GM18520 (cell line): ENCODE measurements around the gene DUS1L.

Experiments
- ATAC-seq: cut with Tn5 transposase; IDR thresholded peaks from one replicate; pipeline ENCODE4 v1.9.1; 2021; ENCODE audit not compliant: unreplicated experiment

The DUS1L gene

DNA sequence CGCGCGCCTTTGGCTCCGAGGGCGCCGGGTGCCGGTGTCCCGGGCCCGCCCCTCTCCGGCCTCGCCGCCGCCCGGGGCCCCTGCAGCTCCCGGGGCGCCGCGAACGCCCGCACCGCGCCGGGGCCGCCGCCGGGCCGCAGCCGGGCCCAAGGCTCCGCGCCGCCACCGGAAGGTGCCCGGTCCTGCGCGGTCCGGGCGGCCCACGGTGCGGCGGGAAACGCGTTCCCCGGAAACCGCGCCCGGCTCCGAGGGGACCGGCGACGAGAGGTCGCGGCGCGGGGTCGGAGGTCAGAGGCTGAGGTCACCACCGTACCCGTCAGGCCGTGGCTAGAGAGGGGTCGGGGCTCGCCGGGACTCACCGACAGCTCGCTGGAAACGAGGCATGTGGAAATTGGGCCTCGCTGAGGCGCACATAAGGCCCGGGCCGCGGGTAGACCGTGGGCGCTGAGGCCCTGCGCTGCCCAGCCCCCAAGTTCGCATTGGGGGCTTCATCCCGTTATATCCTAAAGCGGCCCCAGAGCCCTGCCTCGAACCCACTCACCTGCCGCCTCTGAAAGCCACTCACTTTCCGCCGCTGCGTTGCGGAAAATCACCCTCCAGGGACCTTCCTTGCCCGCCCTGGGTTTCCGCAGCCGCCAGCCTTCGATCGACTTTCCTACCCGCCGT lies at the start of gene DUS1L:
TSS of gene DUS1L (minus strand) at position 167 of the 666 bp plus-strand sequence. CDS start 745 bp downstream, outside the sequence.
- ATAC-seq: no peak

DNA sequence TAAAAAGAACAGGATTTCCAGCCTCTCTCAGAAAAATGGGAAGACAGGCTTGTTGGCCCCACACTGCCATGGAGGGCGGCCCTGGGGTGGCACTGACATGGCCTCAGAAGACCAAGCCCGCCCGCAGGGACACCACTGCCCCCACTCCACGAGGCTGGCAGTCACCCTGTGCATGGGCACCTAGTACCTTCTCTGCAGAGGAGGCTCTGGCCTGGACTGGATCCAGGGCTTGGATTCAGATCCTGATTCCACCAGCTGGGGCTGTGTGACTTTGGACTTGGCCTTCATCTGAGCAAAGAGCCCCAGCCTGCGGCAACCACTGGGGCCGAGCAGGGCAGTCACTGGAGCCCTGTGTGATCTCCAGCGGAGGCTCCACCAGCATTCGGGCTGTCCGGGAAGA lies 49.3 kb upstream of the DUS1L start:
- no peak for ATAC-seq

DNA sequence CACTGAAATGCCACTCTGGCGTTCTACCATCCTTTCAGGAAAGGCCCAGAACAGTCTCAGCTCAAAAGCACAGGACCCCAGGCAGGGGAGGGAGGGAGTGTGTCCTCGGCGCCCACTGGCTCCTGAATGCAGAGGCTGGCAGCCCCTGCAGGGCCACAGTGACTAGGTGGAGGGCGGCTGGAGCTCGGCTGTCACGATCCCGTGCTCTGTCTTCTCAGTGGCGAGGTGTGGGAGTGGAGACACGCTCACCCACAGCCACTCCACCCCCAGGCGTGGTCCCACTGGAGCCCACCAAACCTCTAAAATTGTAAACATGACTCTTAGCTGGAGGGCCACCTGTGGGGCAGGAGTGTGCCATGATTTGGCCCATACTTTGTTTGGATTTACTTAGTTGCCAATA lies 48.8 kb upstream of the DUS1L start:
- ATAC-seq: no peak

DNA sequence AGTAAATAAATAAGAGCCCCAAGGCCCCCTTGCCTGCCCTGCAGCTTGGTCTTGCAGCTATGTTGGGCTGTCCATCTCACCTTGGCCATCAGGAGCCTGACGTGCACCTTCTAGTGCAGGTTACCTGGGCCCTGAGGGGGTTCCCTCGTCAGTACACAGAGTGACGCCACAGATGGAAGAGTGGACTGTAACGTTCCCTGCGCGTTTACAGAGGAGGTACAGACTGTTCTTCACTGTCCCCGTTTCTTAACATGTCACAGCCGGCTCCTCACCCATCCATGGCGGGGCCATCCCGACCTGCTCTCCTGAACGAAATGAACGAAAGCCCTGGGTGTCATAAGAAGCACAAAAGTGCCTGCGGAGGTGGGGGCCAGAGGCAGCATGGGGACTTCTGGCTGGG lies 48.3 kb upstream of the DUS1L start:
- ATAC-seq: no peak

- ATAC-seq: no peak
Observed at GRCh38 chr17:82113422-82113821, 47.8 kb upstream of the DUS1L start.

DNA sequence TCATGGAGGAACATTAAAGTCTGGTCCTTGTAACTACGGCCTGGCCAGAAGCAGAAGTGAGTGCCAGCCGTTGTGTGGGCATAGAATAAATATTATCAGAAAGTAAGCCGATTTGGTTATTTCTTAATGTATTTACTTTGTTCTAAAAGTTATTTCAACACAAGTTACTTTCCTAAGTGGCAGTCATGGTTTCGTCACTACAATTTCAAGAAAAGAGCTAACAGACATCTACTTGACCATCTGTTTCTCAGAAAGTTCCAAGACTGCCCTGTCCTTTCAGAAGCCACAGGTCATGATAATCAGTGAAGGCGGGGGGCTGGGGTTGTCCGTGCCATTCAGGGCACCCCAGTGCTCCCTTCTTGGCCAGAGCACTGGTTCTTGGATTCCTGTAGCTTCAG lies 47.3 kb upstream of the DUS1L start:
- ATAC-seq: no peak

GRCh38 chr17:82112181-82112913 lies 46.7 kb upstream of the DUS1L start:
- ATAC-seq: no peak

DNA sequence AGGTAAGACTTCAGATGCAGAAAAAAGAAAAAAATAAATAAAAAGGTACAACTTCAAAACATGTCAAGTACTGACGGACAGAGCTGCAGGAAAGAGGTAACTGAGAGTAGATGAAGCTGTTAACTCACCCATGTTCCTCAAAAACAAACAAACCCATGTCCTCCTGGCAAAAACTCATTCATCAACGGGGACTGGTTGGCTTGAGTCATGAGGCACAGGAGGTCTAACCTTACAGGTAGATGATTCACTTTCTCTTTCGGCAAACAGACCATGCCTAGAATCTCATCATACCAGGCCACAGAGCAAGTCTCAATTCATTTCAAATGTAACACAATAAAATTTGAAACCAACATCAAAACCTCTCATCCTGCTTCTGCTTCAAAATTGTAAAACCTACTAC lies 44.7 kb upstream of the DUS1L start:
- no peak for ATAC-seq

DNA sequence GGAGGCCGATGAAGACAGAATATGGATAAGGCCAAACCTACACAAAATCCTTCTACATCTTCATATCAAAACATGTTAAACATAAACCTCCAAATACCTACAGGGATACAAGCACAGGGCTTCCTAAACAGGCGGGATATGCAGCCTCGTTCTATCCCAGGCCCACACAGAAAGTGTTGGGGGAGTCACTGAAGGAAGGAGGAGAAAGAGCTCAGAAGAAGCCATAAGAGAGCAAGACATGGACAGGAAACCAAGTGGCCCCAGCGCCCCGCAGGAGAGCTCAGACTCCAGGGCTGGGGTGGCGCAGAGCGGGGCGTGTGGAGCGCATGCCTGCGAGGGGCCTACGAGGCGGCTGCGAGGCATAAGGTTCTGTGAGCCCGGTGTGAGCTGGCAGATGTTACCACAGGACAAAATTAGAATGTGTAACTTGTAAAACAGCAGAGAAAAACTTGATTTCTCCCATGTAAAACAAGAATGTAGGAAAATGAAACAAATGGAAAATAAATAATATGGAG lies 43.4 kb upstream of the DUS1L start:
- ATAC-seq: no peak

- no peak for ATAC-seq
Observed at GRCh38 chr17:82108496-82108945, 42.9 kb upstream of the DUS1L start.

DNA sequence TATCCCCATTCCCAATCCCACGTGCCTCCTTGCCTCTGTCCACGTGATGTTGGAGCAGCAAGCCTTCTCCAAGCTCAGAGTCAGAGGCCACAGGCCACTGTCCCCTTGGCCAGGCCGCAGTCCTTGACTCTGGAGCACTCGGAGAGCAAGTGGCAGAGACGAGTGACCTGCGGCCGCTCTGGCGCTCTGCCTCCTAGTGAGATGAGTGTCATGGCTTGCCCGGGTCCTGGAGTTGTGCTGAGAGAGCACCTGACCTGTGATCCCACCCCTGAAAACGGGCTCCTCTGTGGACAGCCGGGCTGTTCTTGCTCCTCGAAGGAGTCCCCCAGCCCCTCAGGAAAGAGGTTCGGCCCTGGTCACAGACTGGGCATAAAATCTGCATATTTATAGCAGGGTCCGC lies 42.4 kb upstream of the DUS1L start:
- no peak for ATAC-seq

GRCh38 chr17:82107341-82107860 lies 41.8 kb upstream of the DUS1L start:
- ATAC-seq: no peak

GRCh38 chr17:82106688-82107305 lies 41.2 kb upstream of the DUS1L start:
- peak; percentile 9 for ATAC-seq

- peak; percentile 45 for ATAC-seq
Observed at GRCh38 chr17:82105882-82106687, 40.5 kb upstream of the DUS1L start.

DNA sequence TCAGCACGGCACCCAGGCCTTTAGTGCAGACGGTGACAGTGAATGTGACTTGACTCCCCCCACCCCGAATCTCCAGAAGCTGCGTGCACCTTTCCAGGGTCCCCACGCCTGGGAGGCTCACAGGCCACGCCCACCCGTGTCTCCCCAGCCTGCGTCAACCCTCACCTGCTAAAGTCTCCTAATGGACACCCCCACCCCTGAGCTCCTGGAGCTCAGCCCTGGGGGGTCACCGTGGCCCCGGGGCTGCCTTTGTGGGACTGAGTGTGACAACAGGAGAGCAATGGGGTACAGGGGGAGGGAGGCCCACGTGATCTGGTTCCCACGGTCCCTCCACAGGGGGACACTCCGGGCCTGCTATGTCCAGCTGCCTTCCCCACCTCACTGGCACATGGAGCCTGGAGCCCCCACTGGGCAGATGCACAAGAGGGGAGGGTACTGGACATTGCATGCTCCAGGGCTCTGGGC lies 39.8 kb upstream of the DUS1L start:
- ATAC-seq: no peak

- ATAC-seq: no peak
Observed at GRCh38 chr17:82104797-82105416, 39.3 kb upstream of the DUS1L start.

GRCh38 chr17:82103553-82104451 lies 38.2 kb upstream of the DUS1L start:
- ATAC-seq: no peak

- ATAC-seq: no peak
Observed at GRCh38 chr17:82101767-82102679, 36.4 kb upstream of the DUS1L start.
